ENCODE data around the gene FOXP4.
"Not testable (repeated sequence)": the region's sequence is repeated elsewhere in the genome, so short reads cannot be mapped to it uniquely, and the experiment has no call there.

- not testable (repeated sequence) for TF ChIP-seq CTCF, EP300 (IDR thresholded peaks at IDR 0.05)
These were observed 73.0 kb downstream of the FOXP4 start for GRCh38 chr6:41619193-41619592.
